Kasumi-1 (cell line): Measurements from ENCODE around the gene TRIO.

Experiments
- DNase-seq, 2 experiments: peaks; one replicate each; lab custom pipeline; 2025; lab: John Stamatoyannopoulos, UW

TRIO gene

GRCh38 chr5:14209222-14209822, 66.2 kb downstream of the TRIO start:
- no peak for DNase-seq

- DNase-seq: no peak
Observed at GRCh38 chr5:14209836-14210235, 66.7 kb downstream of the TRIO start.

GRCh38 chr5:14210729-14211128, 67.6 kb downstream of the TRIO start:
- no peak for DNase-seq

- peak in 1 of 2 experiments; percentile 15 for DNase-seq
Observed at GRCh38 chr5:14211818-14212803, 69.0 kb downstream of the TRIO start.

GRCh38 chr5:14212838-14213237, 69.7 kb downstream of the TRIO start:
- DNase-seq: no peak

DNA sequence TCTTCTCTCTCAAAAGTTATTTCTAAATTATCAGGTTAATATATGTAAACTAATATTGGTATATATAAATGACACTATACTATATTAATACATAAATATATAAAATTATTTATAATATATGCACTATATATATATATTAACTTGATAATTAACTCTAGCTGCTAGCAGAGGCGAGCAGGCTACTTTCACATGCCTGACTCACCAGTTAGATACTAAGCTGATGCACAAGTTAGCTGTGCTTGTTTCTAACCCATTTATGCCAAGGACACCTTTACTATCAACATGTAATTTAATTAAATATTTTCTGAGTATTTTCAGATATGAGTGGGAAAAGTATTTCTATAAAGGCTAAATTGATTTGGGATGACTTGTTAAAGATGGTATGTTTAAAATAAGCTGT, 70.1 kb downstream of the TRIO start:
- no peak for DNase-seq

GRCh38 chr5:14213813-14214585, 70.9 kb downstream of the TRIO start:
- DNase-seq: no peak

GRCh38 chr5:14215901-14216300, 72.8 kb downstream of the TRIO start:
- no peak for DNase-seq

DNA sequence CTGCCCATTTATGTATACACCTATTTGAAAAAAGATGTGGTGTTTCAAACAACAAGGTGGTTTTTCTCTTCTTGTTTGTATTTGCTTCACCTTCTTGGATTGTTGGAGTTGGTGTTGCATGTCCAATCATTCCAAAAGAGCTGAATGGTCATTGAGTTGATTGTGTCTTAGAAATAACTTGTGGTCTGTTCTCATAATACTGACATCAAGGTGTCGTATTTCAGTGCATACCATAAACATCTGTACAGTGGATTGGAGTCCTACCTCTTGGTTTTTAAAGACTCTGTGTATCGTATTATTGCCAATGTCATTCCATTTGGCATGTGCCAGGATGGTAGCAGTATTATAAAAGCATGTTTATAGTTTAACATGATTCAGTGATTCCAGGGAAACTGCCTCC, 73.2 kb downstream of the TRIO start:
- DNase-seq: no peak

- DNase-seq: no peak
Observed at GRCh38 chr5:14216902-14217301, 73.8 kb downstream of the TRIO start.

GRCh38 chr5:14217587-14217986, 74.4 kb downstream of the TRIO start:
- no peak for DNase-seq

- no peak for DNase-seq
Observed at GRCh38 chr5:14218011-14218410, 74.9 kb downstream of the TRIO start.

GRCh38 chr5:14218480-14218879, 75.3 kb downstream of the TRIO start:
- no peak for DNase-seq

GRCh38 chr5:14218897-14219573, 75.9 kb downstream of the TRIO start:
- no peak for DNase-seq

- no peak for DNase-seq
Observed at GRCh38 chr5:14219800-14220512, 76.8 kb downstream of the TRIO start.

DNA sequence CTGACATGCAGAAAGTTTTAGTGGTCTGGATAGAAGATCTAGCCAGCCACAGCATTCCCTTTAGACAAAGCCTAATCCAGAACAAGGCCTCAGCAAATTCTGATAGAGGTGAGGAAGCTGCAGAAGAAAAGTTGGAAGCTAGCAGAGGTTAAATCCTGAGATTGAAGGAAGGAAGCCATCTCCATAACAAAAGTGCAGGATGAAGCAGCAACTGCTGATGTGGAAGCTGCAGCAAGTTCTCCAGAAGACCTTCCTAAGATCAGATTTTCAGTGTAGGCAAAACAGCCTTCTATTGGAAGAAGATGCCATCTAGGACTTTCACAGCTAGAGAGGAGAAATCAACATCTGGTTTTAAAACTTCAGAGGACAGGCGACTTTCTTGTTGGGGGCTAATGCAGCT, 77.5 kb downstream of the TRIO start:
- DNase-seq: no peak

DNA sequence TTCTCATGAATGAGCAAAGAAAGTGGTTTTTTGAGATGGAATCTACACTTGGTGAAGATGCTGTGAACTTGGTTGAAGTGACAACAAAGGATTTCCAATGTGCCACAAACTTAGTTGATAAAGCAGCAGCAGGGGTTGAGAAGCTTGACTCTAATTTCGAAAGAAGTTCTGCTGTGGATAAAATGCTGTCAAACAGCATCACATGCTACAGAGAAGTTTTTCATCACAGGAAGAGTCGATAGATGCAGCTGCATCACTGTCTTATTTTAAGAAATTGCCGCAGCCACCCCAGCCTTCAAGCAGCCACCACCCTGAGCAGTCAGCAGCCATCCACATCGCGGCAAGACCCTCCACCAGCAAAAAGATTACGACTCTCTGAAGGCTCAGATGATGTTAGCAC, 78.6 kb downstream of the TRIO start:
- DNase-seq: no peak

DNA sequence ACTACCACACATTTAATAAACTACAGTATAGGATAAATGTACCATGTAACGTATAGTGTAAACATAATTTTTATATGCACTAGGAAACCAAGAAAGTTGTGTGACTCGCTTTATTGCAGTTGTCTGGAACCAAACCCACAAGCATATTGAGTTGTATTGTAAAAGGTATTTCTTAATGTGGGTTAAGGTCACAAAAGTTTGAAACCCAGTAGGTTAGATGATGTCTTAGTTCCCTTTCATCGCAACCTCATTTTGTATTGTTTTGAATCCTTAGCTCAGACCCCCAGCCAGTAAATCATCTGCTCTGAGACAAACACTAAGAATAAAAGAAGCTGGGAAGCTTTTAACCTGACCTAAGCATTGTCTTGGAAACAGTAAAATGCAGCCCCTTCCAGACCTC, 79.1 kb downstream of the TRIO start:
- no peak for DNase-seq

GRCh38 chr5:14223372-14223771, 80.2 kb downstream of the TRIO start:
- DNase-seq: no peak

GRCh38 chr5:14225173-14225834, 82.2 kb downstream of the TRIO start:
- DNase-seq: no peak

DNA sequence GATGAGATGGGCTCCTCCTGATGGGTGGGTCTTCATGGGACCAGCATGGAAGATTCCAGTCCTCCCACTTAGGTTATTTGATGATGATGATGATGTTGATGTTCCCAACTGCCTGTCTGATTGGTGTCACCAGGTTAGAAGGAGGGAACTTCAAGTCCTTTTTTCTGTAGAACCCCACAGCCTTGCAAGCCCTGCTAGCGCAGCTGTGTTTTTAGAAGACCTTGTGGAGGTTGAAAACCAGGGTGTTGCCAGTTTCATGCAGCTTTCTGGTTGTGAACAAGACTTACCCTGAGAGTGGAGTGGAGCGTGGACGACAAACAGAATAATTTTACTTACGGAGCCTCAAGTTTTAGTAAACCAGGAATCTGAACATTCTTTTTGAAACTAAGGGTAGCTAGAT, 83.0 kb downstream of the TRIO start:
- DNase-seq: no peak
